Measurements from ENCODE around the gene C11orf21. TPM values are rescaled to one million over a fixed set of nuclear protein-coding genes. Genes with fewer than 3 reads are reported as not detected.

The C11orf21 gene
- total and polyA plus RNA-seq, 2 of the 8 experiments (the other 6 are each of a cell fraction or from before 2014, with no cell fraction given): not detected

DNA sequence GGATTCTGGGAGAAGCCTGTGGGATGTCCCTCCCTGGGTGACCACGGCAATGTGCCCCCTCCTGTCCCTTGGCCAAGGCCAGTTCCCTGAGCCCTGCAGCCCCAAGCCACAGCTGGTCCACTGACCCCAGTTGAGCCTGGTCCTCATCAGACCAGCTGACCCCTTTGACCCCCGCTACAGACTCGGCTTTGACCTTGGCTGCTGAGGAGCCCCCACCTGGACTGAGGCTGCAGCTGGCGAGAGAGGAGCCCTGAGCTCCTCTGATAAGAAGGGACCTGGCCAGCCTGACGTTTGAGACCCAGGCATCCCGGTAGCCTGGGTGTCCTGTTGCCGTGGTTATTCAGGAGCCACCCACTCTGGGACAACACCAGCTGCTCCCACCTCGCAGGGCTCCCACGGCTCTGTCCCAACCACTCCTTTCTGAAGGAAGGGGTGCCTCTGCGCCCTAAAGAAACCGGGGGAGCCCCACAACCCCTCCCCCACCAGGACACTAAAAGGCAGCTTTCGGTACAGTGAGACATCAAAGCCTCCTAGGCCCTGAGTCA, 34.3 kb downstream of the C11orf21 start:
- H2BK120ac ChIP-seq (replicated peaks; ENCODE audit: low read depth, low read length): no peak overlapping the region
- H3K79me1 ChIP-seq (ENCODE audit: low read depth, low read length): no peaks in the 10 kb centered on the region
- no peaks in the 10 kb centered on the region for H4K20me1 ChIP-seq (replicated peaks in 1 of 2; ENCODE audit: control insufficient read depth in 1 of 2, insufficient read depth in 2 of 2, low read length in 2 of 2)
- no peaks in the 10 kb centered on the region for H3K79me2 ChIP-seq (ENCODE audit: control insufficient read depth in 1 of 2, insufficient read depth in 2 of 2, low read length in 2 of 2)
- no peak overlapping the region for H2BK12ac ChIP-seq (ENCODE audit: low read depth, low read length)
- ChIA-PET POLR2A (ENCODE audit: partially characterized antibody) (no interaction called here), CTCF (ENCODE audit: partially characterized antibody) (interaction anchor here (1.0 to 2.2 kb wide), 8 partner anchors 16 to 116 kb away, joined by 3 to 6 read pairs (median 4); no protein-coding TSS in a partner anchor)
- no peak overlapping the region for H4K91ac ChIP-seq (replicated peaks; ENCODE audit: insufficient read length, low read length)
- no peak overlapping the region for H4K8ac ChIP-seq (ENCODE audit: extremely low read depth, insufficient read depth, low read length)
- no peak overlapping the region for H3K9ac ChIP-seq (replicated peaks in 1 of 4; ENCODE audit: extremely low read depth in 1 of 4, low read depth in 3 of 4, low read length in 3 of 4)
- no peak overlapping the region for H3K4me3 ChIP-seq (ENCODE audit: extremely low read depth in 1 of 4, insufficient read depth in 2 of 4, low read depth in 3 of 4, low read length in 4 of 4)
- H2BK15ac ChIP-seq (ENCODE audit: low read length): no peak overlapping the region
- no peak overlapping the region for H3K56ac ChIP-seq (replicated peaks; ENCODE audit: insufficient read length, low read depth, low read length)
- H3K4me2 ChIP-seq (ENCODE audit: insufficient read depth in 1 of 2, low read depth in 2 of 2, low read length in 2 of 2): no peak overlapping the region
- DNase-seq (ENCODE audit: low read depth in 1 of 2, low spot score in 2 of 2): no peak
- H3K27me3 ChIP-seq (replicated peaks in 1 of 4; ENCODE audit: control insufficient read depth in 3 of 4, extremely low read depth in 1 of 4, insufficient read depth in 3 of 4, low read length in 3 of 4): peaks cover 21 to 75% (median 57%) of the 10 kb centered on the region in 4 experiments
- no peak overlapping the region for H2BK5ac ChIP-seq (ENCODE audit: low read depth, low read length)
- no peak overlapping the region for H3K27ac ChIP-seq (ENCODE audit: low read depth, low read length)
- no peak overlapping the region; the same call in 1 of the 2 replicates for H2AK5ac ChIP-seq (ENCODE audit: low read depth, low read length)
- H3K36me3 ChIP-seq (ENCODE audit: control insufficient read depth in 2 of 4, insufficient read depth in 4 of 4, low read length in 3 of 4): peaks cover 0 to 6% (median 0%) of the 10 kb centered on the region in 4 experiments; a peak in 1 of 8 replicates
- peaks cover 0 to 12% of the 10 kb centered on the region in 2 experiments; a peak in 1 of 4 replicates for H3K9me3 ChIP-seq (ENCODE audit: insufficient read depth in 2 of 2, low read depth in 1 of 2, low read length in 1 of 2)
- no peak overlapping the region for H2AFZ ChIP-seq (ENCODE audit: low read length)
- H4K5ac ChIP-seq (ENCODE audit: insufficient read length, low read depth, low read length): no peak overlapping the region
- H3K18ac ChIP-seq (ENCODE audit: extremely low read depth, low read length): no peak overlapping the region
- H3K23ac ChIP-seq (ENCODE audit: insufficient read length): no peak overlapping the region
- H3K23me2 ChIP-seq (ENCODE audit: low read depth, low read length): peaks cover 8% of the 10 kb centered on the region; the same call in 1 of the 2 replicates
- H2BK20ac ChIP-seq (ENCODE audit: low read length): no peak overlapping the region
- no peak for FAIRE-seq
- no peak overlapping the region for H3K14ac ChIP-seq (ENCODE audit: insufficient read length)
- no peak overlapping the region for H3K4ac ChIP-seq (replicated peaks; ENCODE audit: insufficient read length, low read depth, low read length)
- 92% methylated on average over 12 of the region's 12 CpGs; no CpG with 5 or more reads in 1 of the 2 experiments for WGBS, 2 experiments (ENCODE audit: extremely low coverage in 1 of 2, insufficient coverage in 1 of 2, insufficient read length in 1 of 2, insufficient replicate concordance in 2 of 2, low coverage in 1 of 2, low lambda C conversion rate in 2 of 2, missing lambda C conversion rate in 1 of 2)
- H3K4me1 ChIP-seq (replicated peaks in 1 of 4; ENCODE audit: control insufficient read depth in 3 of 4, insufficient read depth in 4 of 4, low read length in 3 of 4): peaks cover 0 to 14% (median 3%) of the 10 kb centered on the region in 4 experiments; a peak in 3 of 7 replicates
- TF ChIP-seq SRF (IDR thresholded peaks at IDR 0.05; ENCODE audit: low read depth, low read length) (no peak), PHF8 (conservative IDR thresholded peaks at IDR 0.05; ENCODE audit: low read depth, low read length) (no peak), CREB1 (IDR thresholded peaks at IDR 0.05) (no peak), CHD1 (IDR thresholded peaks at IDR 0.05; ENCODE audit: low read depth, low read length) (no peak), SAP30 (IDR thresholded peaks at IDR 0.05; ENCODE audit: insufficient read depth, insufficient replicate concordance, low read length) (no peak), ASH2L (IDR thresholded peaks at IDR 0.05; ENCODE audit: low read length) (no peak), FOSL1 (IDR thresholded peaks at IDR 0.05; ENCODE audit: insufficient read depth, low read depth, low read length) (no peak), SUZ12 (IDR thresholded peaks at IDR 0.05; ENCODE audit: low read length) (no peak), CEBPB (IDR thresholded peaks at IDR 0.05; ENCODE audit: low read depth, low read length) (no peak), BRCA1 (IDR thresholded peaks at IDR 0.05; ENCODE audit: low read depth, low read length) (no peak), BCL11A (IDR thresholded peaks at IDR 0.05; ENCODE audit: low read depth in 2 of 2, low read length in 2 of 2) (no peak), TAF7 (optimal IDR thresholded peaks at IDR 0.05; ENCODE audit: borderline replicate concordance, low read depth, low read length) (no peak), NANOG (IDR thresholded peaks at IDR 0.05; ENCODE audit: insufficient read depth, low read depth, low read length, poor library complexity, severe bottlenecking) (no peak), TEAD4 (IDR thresholded peaks at IDR 0.05; ENCODE audit: low read depth, low read length) (no peak)

All from H1 (cell line).